ENCODE results near the gene CD207. TPM values are rescaled to one million over a fixed set of nuclear protein-coding genes. Genes with fewer than 3 reads are reported as not detected.
"Not testable (repeated sequence)": the region's sequence is repeated elsewhere in the genome, so short reads cannot be mapped to it uniquely, and the experiment has no call there.

The CD207 gene
- total RNA-seq, 4 donors from 2014 or later, result 0.95 TPM; not detected in 3

- WGBS, 2 donors (ENCODE audit: low coverage in 1 of 2), result 83 to 100% methylated on average over 2 of the region's 2 CpGs
- H3K27ac ChIP-seq, result no peak overlapping the region
- no peak overlapping the region for H3K4me3 ChIP-seq
- peaks cover 3% of the 10 kb centered on the region for H3K27me3 ChIP-seq
- no peaks in the 10 kb centered on the region for H3K36me3 ChIP-seq
- in situ Hi-C loops (cut with MboI; ENCODE audit: low pct_ligation_motif_present in 1 of 4, low pct_unique_long_range_greater_than_20kb in 1 of 4, low sequenced_read_pairs in 3 of 4), result no loop called here
- intact Hi-C loops (cut with DNase I; ENCODE audit: low total_unique reads), result loop anchor here (5.0 kb wide), 1 partner anchor 648 kb away; no protein-coding TSS in a partner anchor
- H3K9me3 ChIP-seq, result no peaks in the 10 kb centered on the region
- no peaks in the 10 kb centered on the region for H3K4me1 ChIP-seq
- TF ChIP-seq POLR2AphosphoS5 (IDR thresholded peaks at IDR 0.05), result no peak
- TF ChIP-seq CTCF (IDR thresholded peaks at IDR 0.05), result no peak
- TF ChIP-seq EP300 (IDR thresholded peaks at IDR 0.05; ENCODE audit: low read depth), result no peak
- TF ChIP-seq POLR2A (IDR thresholded peaks at IDR 0.05), result no peak
- no peak for DNase-seq
Measured at GRCh38 chr2:70799706-70800105, 35.9 kb downstream of the CD207 start.

GRCh38 chr2:70797996-70798395, 37.6 kb downstream of the CD207 start:
- H3K27ac ChIP-seq; H3K36me3 ChIP-seq; DNase-seq; H3K9me3 ChIP-seq; H3K4me3 ChIP-seq; H3K4me1 ChIP-seq; in situ Hi-C loops (cut with MboI; ENCODE audit: low pct_ligation_motif_present in 1 of 4, low pct_unique_long_range_greater_than_20kb in 1 of 4, low sequenced_read_pairs in 3 of 4); H3K27me3 ChIP-seq: not testable (repeated sequence)
- intact Hi-C loops (cut with DNase I; ENCODE audit: low total_unique reads), result loop anchor here (5.0 kb wide), 1 partner anchor 649 kb away; no protein-coding TSS in a partner anchor
- WGBS, 2 donors (ENCODE audit: low coverage in 1 of 2), result 79 to 100% methylated on average over 1 to 3 of the region's 3 CpGs

GRCh38 chr2:70797506-70797905, 38.1 kb downstream of the CD207 start:
- H3K4me3 ChIP-seq, result no peak overlapping the region
- 29 to 51% methylated on average over 2 of the region's 2 CpGs for WGBS, 2 donors (ENCODE audit: low coverage in 1 of 2)
- H3K27ac ChIP-seq, result no peak overlapping the region
- in situ Hi-C loops (cut with MboI; ENCODE audit: low pct_ligation_motif_present in 1 of 4, low pct_unique_long_range_greater_than_20kb in 1 of 4, low sequenced_read_pairs in 3 of 4), result no loop called here
- H3K27me3 ChIP-seq, result peaks cover 14% of the 10 kb centered on the region
- TF ChIP-seq CTCF (IDR thresholded peaks at IDR 0.05) (no peak), POLR2A (IDR thresholded peaks at IDR 0.05) (no peak), POLR2AphosphoS5 (IDR thresholded peaks at IDR 0.05) (no peak), EP300 (IDR thresholded peaks at IDR 0.05; ENCODE audit: low read depth) (no peak)
- intact Hi-C loops (cut with DNase I; ENCODE audit: low total_unique reads), result loop anchor here (5.0 kb wide), 1 partner anchor 650 kb away; no protein-coding TSS in a partner anchor
- H3K9me3 ChIP-seq, result no peaks in the 10 kb centered on the region
- DNase-seq, result no peak
- no peaks in the 10 kb centered on the region for H3K4me1 ChIP-seq
- H3K36me3 ChIP-seq, result no peaks in the 10 kb centered on the region

GRCh38 chr2:70796262-70796661, 39.4 kb downstream of the CD207 start:
- intact Hi-C loops (cut with DNase I; ENCODE audit: low total_unique reads) (loop anchor here (5.0 kb wide), 1 partner anchor 651 kb away; no protein-coding TSS in a partner anchor), in situ Hi-C loops (cut with MboI; ENCODE audit: low pct_ligation_motif_present in 1 of 4, low pct_unique_long_range_greater_than_20kb in 1 of 4, low sequenced_read_pairs in 3 of 4) (no loop called here)
- H3K4me3 ChIP-seq, result no peak overlapping the region
- TF ChIP-seq POLR2AphosphoS5 (IDR thresholded peaks at IDR 0.05) (no peak), CTCF (IDR thresholded peaks at IDR 0.05) (no peak), POLR2A (IDR thresholded peaks at IDR 0.05) (no peak), EP300 (IDR thresholded peaks at IDR 0.05; ENCODE audit: low read depth) (no peak)
- peaks cover 26% of the 10 kb centered on the region for H3K27me3 ChIP-seq
- no peaks in the 10 kb centered on the region for H3K9me3 ChIP-seq
- H3K36me3 ChIP-seq, result no peaks in the 10 kb centered on the region
- no peak overlapping the region for H3K27ac ChIP-seq
- 71 to 78% methylated on average over 1 of the region's 1 CpG for WGBS, 2 donors (ENCODE audit: low coverage in 1 of 2)
- no peak for DNase-seq
- H3K4me1 ChIP-seq, result no peaks in the 10 kb centered on the region

All from transverse colon (tissue), 4 donors.